HG03045 (cell line): ENCODE data around the gene TLCD1.

Source experiments
- ATAC-seq: cut with Tn5 transposase; IDR thresholded peaks from one replicate; pipeline ENCODE4 v1.9.1; 2021; ENCODE audit warnings: mild to moderate bottlenecking, moderate library complexity; ENCODE audit not compliant: unreplicated experiment

The TLCD1 gene

DNA sequence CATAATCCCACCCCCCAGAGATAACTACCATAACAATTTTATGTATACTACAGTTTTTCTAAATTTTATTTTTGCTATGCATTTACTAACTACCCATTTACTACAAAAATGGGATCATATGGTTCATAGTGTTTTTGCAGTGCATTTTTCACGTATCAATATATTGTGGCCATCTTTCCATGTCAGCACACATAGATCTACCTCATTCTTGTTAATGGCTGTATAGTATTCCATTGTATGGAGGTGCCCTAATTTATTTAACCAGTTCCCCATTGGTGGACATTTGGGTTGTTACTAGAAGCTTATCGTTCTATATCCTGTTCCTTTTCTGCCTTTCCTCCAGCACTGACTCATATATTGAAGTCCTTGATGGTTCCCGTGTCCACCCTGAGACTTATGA lies 37.0 kb downstream of the TLCD1 start:
- no peak for ATAC-seq

DNA sequence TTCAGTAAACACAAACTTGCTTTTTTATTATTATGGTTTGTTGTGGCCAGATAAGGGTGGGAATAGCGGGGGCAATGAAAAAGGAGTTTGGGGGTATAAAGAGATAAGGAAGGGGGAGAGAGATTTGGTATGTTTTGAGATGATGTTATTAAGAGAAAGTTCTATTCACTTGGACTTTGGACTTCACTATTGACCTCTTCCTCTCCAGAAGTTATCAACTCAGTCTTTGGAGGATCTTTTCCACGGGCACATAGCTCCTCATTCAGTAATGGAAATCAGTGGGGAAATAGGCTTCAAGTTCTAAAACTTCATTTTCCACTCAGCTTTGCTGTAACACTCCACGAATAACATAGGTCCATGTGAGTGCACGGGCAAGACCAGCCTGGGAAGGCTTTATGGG lies 37.6 kb downstream of the TLCD1 start:
- no peak for ATAC-seq

DNA sequence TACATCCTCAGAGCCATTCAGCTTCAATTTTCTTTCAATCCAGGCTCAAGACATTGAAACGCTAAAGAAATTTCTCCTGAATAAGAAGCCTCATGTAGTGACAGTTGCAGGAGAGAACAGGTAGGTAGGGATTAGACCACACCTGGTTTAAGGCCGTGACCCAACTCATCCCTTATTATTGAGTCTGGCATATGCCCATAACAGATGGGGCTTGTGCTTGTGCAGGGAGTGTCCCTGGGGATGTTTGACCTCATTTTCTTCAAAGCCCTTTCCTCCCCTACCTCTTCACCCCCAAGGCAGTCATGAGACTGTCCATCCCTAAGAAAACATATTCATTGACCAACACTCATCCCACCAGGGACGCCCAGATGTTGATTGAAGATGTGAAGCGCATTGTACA lies 39.7 kb downstream of the TLCD1 start:
- ATAC-seq, result no peak

DNA sequence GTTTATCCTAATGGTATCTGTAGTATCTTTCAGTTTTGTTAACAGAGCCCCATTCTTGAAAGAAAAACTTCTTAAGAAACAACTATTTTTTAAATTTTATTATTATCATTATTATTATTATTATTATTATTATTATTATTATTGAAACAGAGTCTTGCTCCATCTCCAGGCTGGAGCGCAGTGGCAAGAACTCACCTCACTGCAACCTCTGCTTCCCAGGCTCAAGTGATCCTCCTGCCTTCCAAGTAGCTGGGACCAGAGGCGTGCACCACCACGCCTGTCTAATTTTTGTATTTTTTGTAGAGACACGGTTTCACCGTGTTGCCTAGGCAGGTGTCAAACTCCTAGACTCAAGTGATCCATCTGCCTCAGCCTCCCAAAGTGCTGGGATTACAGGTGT lies 40.7 kb downstream of the TLCD1 start:
- ATAC-seq, result no peak

DNA sequence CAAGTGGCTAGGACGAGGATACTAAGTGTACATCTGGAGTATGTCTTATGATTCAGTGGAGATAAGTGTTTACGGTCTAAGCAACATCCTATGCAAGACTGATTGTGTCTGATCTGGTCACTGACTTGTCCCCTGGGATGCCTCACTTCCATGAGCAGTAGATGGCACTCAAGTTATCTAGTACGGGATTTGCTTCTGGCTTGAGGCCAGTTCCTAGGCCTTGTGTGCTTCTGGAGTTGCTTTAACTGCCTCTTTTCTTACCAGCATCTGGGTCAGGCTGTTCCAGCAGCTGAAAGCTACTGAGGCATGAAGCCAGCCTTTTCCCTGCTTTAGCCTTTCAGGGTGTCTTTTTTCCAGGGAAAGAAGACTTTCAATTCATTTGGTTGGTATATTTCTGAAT lies 41.1 kb downstream of the TLCD1 start:
- no peak for ATAC-seq

DNA sequence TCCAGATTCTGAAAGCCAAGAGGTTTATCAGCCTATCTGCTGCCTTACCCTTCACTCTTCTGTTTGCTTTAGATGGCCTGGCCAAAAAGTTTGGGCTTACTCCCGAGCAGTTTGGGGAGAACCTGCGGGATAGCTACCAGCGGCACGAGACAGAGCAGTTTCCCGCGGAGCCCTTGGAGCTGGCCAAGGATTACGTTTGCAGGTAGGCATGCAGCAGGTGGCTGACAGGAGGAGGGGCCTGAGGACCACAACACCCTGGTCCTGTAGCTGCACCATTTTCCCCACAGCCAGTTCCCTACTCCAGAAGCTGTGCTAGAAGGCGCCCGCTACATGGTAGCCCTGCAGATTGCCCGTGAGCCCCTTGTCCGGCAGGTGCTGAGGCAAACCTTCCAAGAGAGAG lies 43.4 kb downstream of the TLCD1 start:
- no peak for ATAC-seq

DNA sequence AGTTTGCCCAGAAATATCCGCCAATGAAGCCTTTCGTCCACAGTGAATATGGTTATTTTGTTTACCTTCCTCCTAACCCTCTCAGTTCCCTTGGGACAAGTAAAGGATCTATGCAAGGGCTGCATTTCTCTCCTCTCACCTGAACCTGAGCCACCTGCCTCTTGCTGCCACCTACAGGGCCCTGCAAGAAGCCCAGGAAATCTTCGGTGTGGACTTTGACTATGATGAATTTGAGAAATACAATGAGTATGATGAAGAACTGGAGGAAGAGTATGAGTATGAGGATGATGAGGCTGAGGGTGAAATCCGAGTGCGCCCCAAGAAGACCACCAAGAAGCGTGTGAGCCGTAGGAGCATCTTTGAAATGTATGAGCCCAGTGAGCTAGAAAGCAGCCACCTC lies 50.1 kb downstream of the TLCD1 start:
- ATAC-seq, result no peak

DNA sequence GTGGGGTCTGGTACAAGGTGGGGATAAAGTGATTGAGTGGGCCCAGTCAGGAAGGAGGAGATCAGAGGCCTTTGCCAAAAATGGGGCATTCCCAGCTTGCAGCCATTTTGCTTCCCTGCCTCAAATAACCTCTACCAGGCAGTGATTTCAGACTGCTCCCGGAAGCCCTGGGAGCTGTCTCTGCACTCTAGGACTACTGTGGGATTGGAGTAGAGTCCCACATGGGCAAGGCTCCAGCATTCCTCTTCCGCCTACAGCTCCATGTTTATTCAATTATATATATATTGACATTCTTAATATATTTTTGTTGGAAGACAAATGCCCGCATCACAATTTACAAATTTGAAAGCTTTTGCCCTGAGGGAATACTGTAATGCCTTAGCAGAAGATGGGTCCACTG lies 50.5 kb downstream of the TLCD1 start:
- ATAC-seq, result no peak
